Activated effector memory CD4-positive, alpha-beta T cell treated with Interleukin-2 at 50 U/mL for 16 hours (primary cell): ENCODE data around the gene ESR1.

Experiments
- DNase-seq: peaks from one replicate; pipeline ENCODE4 v3.0.0-alpha.2; 2020

ESR1 gene

GRCh38 chr6:151807513-151808370, at the start of gene ESR1:
Gene ESR1, plus strand, starts transcription at chr6:151807682. Its CDS starts 231 bp downstream, at chr6:151807913.
- no peak for DNase-seq

- no peak for DNase-seq
Measured at GRCh38 chr6:151760486-151760885, 47.0 kb upstream of the ESR1 start.

- DNase-seq, result no peak
Measured at GRCh38 chr6:151761851-151762250, 45.6 kb upstream of the ESR1 start.

GRCh38 chr6:151762817-151763216, 44.7 kb upstream of the ESR1 start:
- DNase-seq, result no peak

- DNase-seq, result no peak
Measured at GRCh38 chr6:151763303-151763702, 44.2 kb upstream of the ESR1 start.

GRCh38 chr6:151763938-151764680, 43.4 kb upstream of the ESR1 start:
- no peak for DNase-seq

- DNase-seq, result no peak
Measured at GRCh38 chr6:151765444-151765886, 42.0 kb upstream of the ESR1 start.

- DNase-seq, result no peak
Measured at GRCh38 chr6:151772446-151772845, 35.0 kb upstream of the ESR1 start.

GRCh38 chr6:151773382-151773781, 34.1 kb upstream of the ESR1 start:
- DNase-seq, result no peak

- no peak for DNase-seq
Measured at GRCh38 chr6:151782560-151782959, 24.9 kb upstream of the ESR1 start.

- no peak for DNase-seq
Measured at GRCh38 chr6:151783692-151784091, 23.8 kb upstream of the ESR1 start.

GRCh38 chr6:151784441-151785214, 22.9 kb upstream of the ESR1 start:
- DNase-seq, result no peak

GRCh38 chr6:151796842-151797530, 10.5 kb upstream of the ESR1 start:
- DNase-seq, result no peak

- DNase-seq, result no peak
Measured at GRCh38 chr6:151803743-151804142, 3.7 kb upstream of the ESR1 start.

- no peak for DNase-seq
Measured at GRCh38 chr6:151804585-151805285, 2.7 kb upstream of the ESR1 start.

GRCh38 chr6:151805286-151805840, 2.1 kb upstream of the ESR1 start:
- no peak for DNase-seq

- DNase-seq, result no peak
Measured at GRCh38 chr6:151806757-151807512, 547 bp upstream of the ESR1 start.

GRCh38 chr6:151808371-151809241, 1.1 kb downstream of the ESR1 start:
- no peak for DNase-seq

GRCh38 chr6:151811081-151811480, 3.6 kb downstream of the ESR1 start:
- DNase-seq, result no peak

GRCh38 chr6:151813858-151814257, 6.4 kb downstream of the ESR1 start:
- no peak for DNase-seq
